Measurements from ENCODE around the gene KRT76.

Gene KRT76

GRCh38 chr12:52776913-52777395, at the start of gene KRT76:
KRT76 (minus strand) TSS chr12:52777345; CDS start chr12:52777291, 54 bp downstream.
- DNase-seq, result no peak

GRCh38 chr12:52825961-52826360, 48.8 kb upstream of the KRT76 start:
- no peak for DNase-seq

DNA sequence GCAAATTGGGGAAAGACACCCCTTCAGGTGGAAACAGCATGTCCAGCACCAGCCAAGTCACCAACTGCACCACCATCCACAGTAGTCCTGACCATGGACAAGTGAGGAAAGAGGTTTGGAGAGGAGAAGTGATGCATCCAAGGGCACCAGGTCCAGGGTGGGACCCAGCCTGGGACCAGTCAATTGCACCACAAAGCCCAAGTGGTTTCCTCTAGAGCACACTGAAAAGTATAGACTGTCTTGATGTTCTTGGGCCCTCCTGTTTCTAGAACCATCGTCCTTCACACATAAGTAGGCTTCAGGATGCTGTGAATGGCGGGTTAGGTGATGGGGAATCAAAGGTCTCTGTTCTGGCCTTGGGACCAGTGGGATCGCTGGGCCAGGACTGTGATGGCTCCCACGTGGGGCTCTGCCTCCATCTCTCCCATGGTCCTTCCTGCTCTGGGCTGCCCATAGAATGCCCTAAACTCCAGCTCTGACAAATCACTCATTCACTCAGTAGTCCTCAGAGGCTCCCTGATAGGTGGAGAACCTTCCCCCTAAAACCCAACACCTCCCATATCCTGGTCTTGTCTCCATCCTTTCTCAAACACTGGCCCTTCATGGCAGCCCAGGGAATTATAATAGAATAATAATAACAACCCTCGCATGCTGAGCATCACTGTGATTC, 47.7 kb upstream of the KRT76 start:
- DNase-seq, result no peak

- DNase-seq, result no peak
These were observed 46.8 kb upstream of the KRT76 start for GRCh38 chr12:52823761-52824450.

- DNase-seq, result no peak
These were observed 45.8 kb upstream of the KRT76 start for GRCh38 chr12:52822771-52823510.

DNA sequence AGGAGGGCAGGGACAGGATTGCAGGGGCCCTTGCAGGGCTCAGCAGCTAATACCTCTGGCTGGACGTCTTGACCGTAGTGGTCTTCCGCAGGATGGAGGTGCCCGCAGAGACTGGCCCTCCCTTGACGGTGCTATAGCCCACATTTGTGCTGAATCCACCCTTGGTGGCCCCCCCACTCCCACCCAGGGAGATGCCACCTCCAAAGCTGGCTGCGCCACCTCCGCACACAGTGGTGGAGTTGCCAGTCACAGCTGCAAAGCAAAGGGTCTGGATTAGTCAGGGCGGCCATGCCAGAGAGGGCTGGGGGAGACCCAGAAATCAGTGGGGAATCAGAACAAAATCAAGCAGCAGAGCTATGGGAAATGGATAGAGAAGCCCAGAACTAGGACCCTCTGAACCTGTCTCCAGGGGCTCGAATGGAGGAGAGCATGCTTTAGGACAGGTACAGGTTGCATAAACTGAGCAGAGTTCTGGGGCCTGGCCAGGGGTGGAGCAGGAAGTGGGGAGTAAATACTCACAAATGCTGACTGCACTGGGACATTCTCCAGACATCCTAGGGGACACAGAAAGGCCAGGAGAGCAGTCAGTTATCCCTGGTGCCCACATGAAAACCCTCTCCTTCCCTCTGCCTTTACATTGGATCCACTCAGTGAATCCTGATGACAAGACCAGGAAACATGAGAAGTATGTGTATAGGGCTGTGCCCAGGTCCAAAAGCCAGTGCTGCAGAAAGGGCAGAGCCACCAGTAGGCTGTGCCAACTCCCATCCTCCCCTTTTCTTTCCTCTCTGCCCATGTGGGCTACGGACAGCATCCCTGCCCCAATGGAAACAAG, 44.9 kb upstream of the KRT76 start:
- no peak for DNase-seq

DNA sequence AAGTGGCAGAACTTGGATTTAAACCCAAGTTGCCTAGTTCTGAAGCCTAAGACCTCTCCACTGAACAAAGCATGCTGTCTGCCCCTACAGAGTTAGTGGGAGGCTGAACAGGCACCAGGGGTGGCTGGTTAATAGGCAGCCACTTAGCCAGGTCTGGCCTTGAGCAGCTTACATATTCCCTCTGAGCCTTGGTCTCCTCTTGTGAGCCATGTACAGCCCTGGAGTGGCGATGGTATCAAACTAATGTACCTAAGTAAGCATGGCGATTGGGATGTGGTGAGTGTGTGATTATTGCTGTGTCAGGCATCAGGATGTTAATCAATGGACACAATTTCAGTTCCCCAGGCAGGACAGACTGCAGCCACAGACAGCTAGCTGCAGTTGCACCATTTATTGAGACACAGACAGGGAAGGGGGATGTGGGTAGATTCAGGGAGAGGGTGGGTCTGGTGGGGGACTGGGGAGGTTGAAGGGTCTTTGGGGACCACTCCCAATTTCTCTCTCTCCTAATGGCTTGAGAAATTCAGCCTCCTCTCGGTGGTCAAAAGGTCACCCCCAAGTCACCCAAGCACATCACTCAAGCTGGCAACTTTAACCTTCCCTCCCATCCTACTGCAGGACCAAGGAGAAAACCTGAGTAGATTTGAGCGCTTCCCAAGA, 44.1 kb upstream of the KRT76 start:
- DNase-seq, result no peak

- DNase-seq, result no peak
These were observed 43.4 kb upstream of the KRT76 start for GRCh38 chr12:52820521-52820920.

DNA sequence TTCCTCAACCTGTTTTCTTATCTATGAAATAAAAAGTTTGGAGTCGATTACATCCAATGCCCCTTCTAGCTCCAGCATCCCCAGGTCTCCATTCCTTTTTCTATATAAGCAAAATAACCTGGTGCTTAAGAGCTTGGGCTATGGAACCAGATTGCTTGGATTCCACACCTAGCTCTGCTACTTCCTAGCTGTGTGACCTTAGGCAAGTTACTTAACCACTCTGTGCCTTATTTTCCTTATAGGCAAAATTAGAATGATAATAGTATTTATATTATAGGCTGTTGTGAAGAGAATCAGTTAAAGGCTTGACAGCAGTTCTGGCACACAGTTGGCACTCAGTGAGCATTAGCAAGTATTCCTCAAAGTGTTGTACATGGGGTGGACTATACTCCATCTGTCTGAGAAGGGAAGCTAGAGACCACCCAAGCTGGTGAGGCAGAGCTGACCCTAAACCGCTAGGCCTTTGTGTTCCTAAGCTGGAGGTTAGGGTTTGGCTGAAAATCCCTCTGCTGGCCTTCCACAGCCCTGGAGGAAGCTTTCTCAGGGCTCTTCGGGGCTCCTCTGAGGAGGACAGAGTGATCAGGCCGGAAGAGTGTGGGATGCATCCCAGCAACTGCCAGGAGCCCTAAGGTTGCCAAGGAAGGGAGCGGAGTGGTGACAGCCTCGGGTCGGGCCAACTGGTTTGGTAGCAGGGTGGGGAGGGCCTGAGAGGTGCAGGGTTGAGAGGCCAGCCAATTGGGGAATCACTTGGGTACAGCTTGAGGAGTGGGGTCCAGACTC, 42.8 kb upstream of the KRT76 start:
- no peak for DNase-seq

GRCh38 chr12:52818887-52819420, 41.8 kb upstream of the KRT76 start:
- DNase-seq, result no peak

DNA sequence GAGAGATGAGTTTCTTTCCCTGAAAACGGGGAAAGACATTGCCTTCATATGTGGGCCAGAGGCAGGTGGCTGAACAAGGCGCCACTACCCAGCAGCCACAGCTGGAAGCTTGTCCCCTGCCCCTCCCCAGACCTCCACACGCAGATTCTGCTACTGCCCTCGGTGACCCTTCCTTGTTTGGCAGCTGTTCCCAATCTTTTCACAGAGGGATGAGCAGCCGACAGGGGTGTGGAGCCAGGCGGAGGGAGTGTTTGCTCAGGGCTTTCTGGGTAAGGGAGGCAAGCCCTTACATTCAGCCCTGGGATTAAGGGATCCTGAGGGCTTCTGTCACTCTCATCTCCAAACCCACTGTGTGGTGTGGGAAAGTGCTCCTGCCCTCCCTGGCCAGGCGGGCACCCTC, 41.2 kb upstream of the KRT76 start:
- no peak for DNase-seq

DNA sequence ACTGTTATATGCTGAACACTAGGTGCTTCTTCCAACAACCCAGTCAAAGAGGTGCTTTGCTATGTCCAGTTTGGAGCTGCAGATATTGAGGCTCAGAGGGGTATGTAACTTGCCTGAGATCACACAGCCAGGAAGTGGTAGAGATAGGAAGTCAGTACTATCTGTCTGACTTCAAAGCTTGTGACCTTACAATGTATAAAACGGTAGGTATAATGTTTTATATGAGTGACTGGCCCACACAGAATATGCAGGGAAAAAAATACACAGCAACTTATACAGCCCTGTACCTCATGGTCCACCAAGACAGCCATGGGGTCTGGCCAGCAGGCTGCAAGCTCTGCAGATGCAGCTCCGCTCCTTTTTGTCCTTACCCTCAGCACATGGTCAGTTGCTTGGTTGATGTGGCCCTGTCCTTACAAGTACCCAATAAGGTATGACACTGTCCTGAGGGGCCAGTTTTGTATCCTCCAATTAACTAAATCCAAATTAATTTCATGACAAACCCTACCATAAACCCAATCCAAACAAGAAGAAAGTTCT, 40.6 kb upstream of the KRT76 start:
- DNase-seq, result no peak

- no peak for DNase-seq
These were observed 40.0 kb upstream of the KRT76 start for GRCh38 chr12:52817003-52817698.

- DNase-seq, result no peak
These were observed 38.8 kb upstream of the KRT76 start for GRCh38 chr12:52815676-52816588.

DNA sequence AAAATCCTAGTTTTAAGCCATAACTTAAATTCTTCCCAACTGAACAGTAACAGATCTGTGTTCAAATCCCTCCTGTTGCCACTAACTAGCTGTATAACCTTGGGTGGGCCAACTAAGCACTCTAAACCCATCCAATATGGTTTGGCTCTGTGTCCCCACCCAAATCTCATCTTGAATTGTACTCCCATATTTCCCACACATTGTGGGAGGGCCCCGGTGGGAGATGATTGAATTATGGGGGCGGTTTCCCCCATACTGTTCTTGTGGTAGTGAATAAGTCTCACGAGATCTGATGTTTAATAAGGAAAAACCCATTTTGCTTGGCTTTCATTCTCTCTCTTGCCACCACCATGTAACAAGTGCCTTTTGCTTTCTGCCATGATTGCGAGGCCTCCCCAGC, 38.0 kb upstream of the KRT76 start:
- DNase-seq, result no peak

- no peak for DNase-seq
These were observed 37.6 kb upstream of the KRT76 start for GRCh38 chr12:52814710-52815155.

DNA sequence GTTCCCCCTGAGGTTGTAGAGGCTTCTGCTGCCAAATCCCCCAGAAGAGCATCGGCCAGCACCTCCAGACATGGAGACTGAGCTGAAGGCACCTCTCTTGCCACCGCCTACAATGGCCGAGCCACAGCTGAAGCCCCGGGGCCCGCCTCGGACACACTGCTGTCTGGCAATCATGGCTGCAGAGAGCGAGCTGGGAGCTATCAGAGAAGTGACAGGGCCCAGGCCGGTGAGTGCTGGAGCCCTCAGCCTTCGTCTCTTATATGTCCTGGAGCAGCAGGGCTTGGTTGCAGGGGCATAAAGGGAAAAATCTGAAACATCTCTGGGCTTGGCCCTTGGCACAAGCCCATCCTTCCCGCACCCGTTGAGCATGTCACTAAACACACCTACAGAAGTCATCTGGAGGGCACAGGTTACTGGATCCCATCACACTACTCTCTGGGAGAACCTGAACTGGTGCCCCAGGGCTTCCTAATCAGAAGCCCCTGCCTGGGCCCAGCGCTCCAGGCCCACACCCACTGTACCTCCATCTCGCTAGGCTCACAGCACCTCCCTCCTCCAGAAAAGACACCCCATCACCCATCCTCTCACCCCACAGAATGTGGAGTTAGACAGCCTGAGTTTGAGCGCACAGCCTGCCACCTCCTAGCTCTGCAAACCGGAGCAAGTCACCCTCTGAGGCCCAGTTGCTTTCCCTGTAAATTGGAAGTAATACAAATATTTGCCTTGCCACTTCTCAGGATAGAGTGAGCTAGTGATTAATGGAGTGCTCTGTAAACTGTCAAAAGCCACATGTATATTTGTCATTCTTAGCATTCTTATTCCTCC, 37.0 kb upstream of the KRT76 start, which contains the start of gene KRT4:
KRT4 (minus strand) TSS at position 232 of the 825 bp plus-strand sequence; CDS start at position 174, 58 bp downstream.
- DNase-seq, result no peak
